Activated naive CD4-positive, alpha-beta T cell treated with anti-CD3 and anti-CD28 coated beads for 36 hours (primary cell): ENCODE data around the gene TPSAB1. TPM values are rescaled to one million over a fixed set of nuclear protein-coding genes. Genes with fewer than 3 reads are reported as not detected.

ENCODE experiments used
- CTCF ChIA-PET: fragments of 350-600 bp; sonication (Branson Sonifier 250); formaldehyde crosslinking; loops from one replicate; lab custom pipeline; 2021; ENCODE audit warnings: antibody characterized with exemption; lab: Charles Lee
- DNase-seq: peaks from one replicate; pipeline ENCODE4 v3.0.0-alpha.2; 2020
- H3K27ac Mint-ChIP-seq: one replicate; pipeline ENCODE4 v1.8.0; 2021; ENCODE audit warnings: mild to moderate bottlenecking, mixed read lengths
- H3K27me3 Mint-ChIP-seq: one replicate; pipeline ENCODE4 v1.8.0; 2021; ENCODE audit warnings: low read depth, mixed read lengths
- H3K36me3 Mint-ChIP-seq: one replicate; pipeline ENCODE4 v1.8.0; 2021; ENCODE audit warnings: low read depth, mixed read lengths
- H3K4me1 Mint-ChIP-seq: one replicate; pipeline ENCODE4 v1.8.0; 2021; ENCODE audit warnings: low read depth, mixed read lengths
- H3K4me3 Mint-ChIP-seq: one replicate; pipeline ENCODE4 v1.8.0; 2021; ENCODE audit warnings: mild to moderate bottlenecking, moderate library complexity, mixed read lengths
- H3K9me3 Mint-ChIP-seq: one replicate; pipeline ENCODE4 v1.8.0; 2021; ENCODE audit warnings: mixed read lengths
- intact Hi-C: fragments of 100-400 bp; cut with micrococcal nuclease; formaldehyde crosslinking; loops from one replicate; pipeline ENCODE4 v1.15.1; 2023
- total RNA-seq, 2 experiments: library from RNA; stranded (reverse); gene quantifications; one replicate each; pipeline ENCODE4 v1.2.3, GENCODE V29; 2021

The TPSAB1 gene
- total RNA-seq, 2 experiments from 2014 or later, result not detected

- no peak for DNase-seq
- no peak overlapping the region for H3K27ac Mint-ChIP-seq
- H3K4me1 Mint-ChIP-seq, result peaks cover 1% of the 10 kb centered on the region
- H3K9me3 Mint-ChIP-seq, result no peaks in the 10 kb centered on the region
- no peak overlapping the region for H3K4me3 Mint-ChIP-seq
- CTCF ChIA-PET, result no interaction called here
- peaks cover 13% of the 10 kb centered on the region for H3K27me3 Mint-ChIP-seq
- intact Hi-C loops, result no loop called here
- H3K36me3 Mint-ChIP-seq, result no peaks in the 10 kb centered on the region
These were observed 42.8 kb downstream of the TPSAB1 start for GRCh38 chr16:1283296-1283695.

GRCh38 chr16:1283996-1284616 is 43.6 kb downstream of the TPSAB1 start:
- H3K27ac Mint-ChIP-seq, result no peak overlapping the region
- peaks cover 12% of the 10 kb centered on the region for H3K27me3 Mint-ChIP-seq
- H3K4me3 Mint-ChIP-seq, result no peak overlapping the region
- H3K4me1 Mint-ChIP-seq, result peaks cover 3% of the 10 kb centered on the region
- no peaks in the 10 kb centered on the region for H3K9me3 Mint-ChIP-seq
- intact Hi-C loops, result no loop called here
- DNase-seq, result no peak
- CTCF ChIA-PET, result no interaction called here
- H3K36me3 Mint-ChIP-seq, result no peaks in the 10 kb centered on the region

GRCh38 chr16:1285669-1286512 is 45.4 kb downstream of the TPSAB1 start:
- H3K27ac Mint-ChIP-seq, result no peak overlapping the region
- H3K4me3 Mint-ChIP-seq, result no peak overlapping the region
- H3K4me1 Mint-ChIP-seq, result peaks cover 6% of the 10 kb centered on the region
- CTCF ChIA-PET, result no interaction called here
- DNase-seq, result no peak
- peaks cover 26% of the 10 kb centered on the region for H3K27me3 Mint-ChIP-seq
- H3K36me3 Mint-ChIP-seq, result no peaks in the 10 kb centered on the region
- H3K9me3 Mint-ChIP-seq, result no peaks in the 10 kb centered on the region
- intact Hi-C loops, result no loop called here

- H3K27me3 Mint-ChIP-seq, result peaks cover 31% of the 10 kb centered on the region
- CTCF ChIA-PET, result no interaction called here
- H3K4me1 Mint-ChIP-seq, result peaks cover 6% of the 10 kb centered on the region
- no peaks in the 10 kb centered on the region for H3K9me3 Mint-ChIP-seq
- no peak overlapping the region for H3K4me3 Mint-ChIP-seq
- intact Hi-C loops, result no loop called here
- no peak overlapping the region for H3K27ac Mint-ChIP-seq
- no peak for DNase-seq
- no peaks in the 10 kb centered on the region for H3K36me3 Mint-ChIP-seq
These were observed 46.1 kb downstream of the TPSAB1 start for GRCh38 chr16:1286513-1287094.

- DNase-seq, result no peak
- peaks cover 34% of the 10 kb centered on the region for H3K27me3 Mint-ChIP-seq
- no peak overlapping the region for H3K4me3 Mint-ChIP-seq
- H3K36me3 Mint-ChIP-seq, result no peaks in the 10 kb centered on the region
- peaks cover 6% of the 10 kb centered on the region for H3K4me1 Mint-ChIP-seq
- H3K27ac Mint-ChIP-seq, result no peak overlapping the region
- no peaks in the 10 kb centered on the region for H3K9me3 Mint-ChIP-seq
- intact Hi-C loops, result no loop called here
- CTCF ChIA-PET, result no interaction called here
These were observed 47.6 kb downstream of the TPSAB1 start for GRCh38 chr16:1287982-1288670.

- intact Hi-C loops, result no loop called here
- CTCF ChIA-PET, result no interaction called here
- H3K4me3 Mint-ChIP-seq, result no peak overlapping the region
These were observed 48.4 kb downstream of the TPSAB1 start for GRCh38 chr16:1288813-1289476.

GRCh38 chr16:1289477-1289866 is 49.0 kb downstream of the TPSAB1 start:
- H3K9me3 Mint-ChIP-seq, result no peaks in the 10 kb centered on the region
- H3K27me3 Mint-ChIP-seq, result peaks cover 45% of the 10 kb centered on the region
- no peaks in the 10 kb centered on the region for H3K36me3 Mint-ChIP-seq
- CTCF ChIA-PET, result interaction anchor here (1.0 to 1.5 kb wide), 2 partner anchors 10 to 16 kb away, joined by 3 to 4 read pairs; no protein-coding TSS in a partner anchor
- peaks cover 6% of the 10 kb centered on the region for H3K4me1 Mint-ChIP-seq
- intact Hi-C loops, result no loop called here
- H3K4me3 Mint-ChIP-seq, result no peak overlapping the region
- H3K27ac Mint-ChIP-seq, result no peak overlapping the region
- no peak for DNase-seq

More at GRCh38 chr16:1288813-1289476, 48.4 kb downstream of the TPSAB1 start:
- peaks cover 6% of the 10 kb centered on the region for H3K4me1 Mint-ChIP-seq
- H3K27ac Mint-ChIP-seq, result no peak overlapping the region
- peak; percentile 28 for DNase-seq
- no peaks in the 10 kb centered on the region for H3K9me3 Mint-ChIP-seq
- no peaks in the 10 kb centered on the region for H3K36me3 Mint-ChIP-seq
- H3K27me3 Mint-ChIP-seq, result peaks cover 40% of the 10 kb centered on the region

GRCh38 chr16:1290063-1290501 is 49.6 kb downstream of the TPSAB1 start:
- H3K4me3 Mint-ChIP-seq, result no peak overlapping the region
- H3K4me1 Mint-ChIP-seq, result peaks cover 6% of the 10 kb centered on the region
- peaks cover 45% of the 10 kb centered on the region for H3K27me3 Mint-ChIP-seq
- no peaks in the 10 kb centered on the region for H3K9me3 Mint-ChIP-seq
- no peak overlapping the region for H3K27ac Mint-ChIP-seq
- CTCF ChIA-PET, result interaction anchor here (1.0 to 1.5 kb wide), 2 partner anchors 10 to 16 kb away, joined by 3 to 4 read pairs; no protein-coding TSS in a partner anchor
- intact Hi-C loops, result no loop called here
- no peak for DNase-seq
- no peaks in the 10 kb centered on the region for H3K36me3 Mint-ChIP-seq

GRCh38 chr16:1290860-1291575 is 50.5 kb downstream of the TPSAB1 start:
- Mint-ChIP-seq H3K27me3 (peaks cover 48% of the 10 kb centered on the region), H3K4me1 (peaks cover 6% of the 10 kb centered on the region), H3K27ac (no peak overlapping the region), H3K36me3 (no peaks in the 10 kb centered on the region), H3K9me3 (no peaks in the 10 kb centered on the region), H3K4me3 (no peak overlapping the region)
- CTCF ChIA-PET, result interaction anchor here (1.5 kb wide), 1 partner anchor 15 kb away, joined by 3 read pairs; no protein-coding TSS in a partner anchor
- DNase-seq, result no peak
- intact Hi-C loops, result no loop called here

GRCh38 chr16:1291576-1291974 is 51.1 kb downstream of the TPSAB1 start:
- no peaks in the 10 kb centered on the region for H3K9me3 Mint-ChIP-seq
- peaks cover 6% of the 10 kb centered on the region for H3K4me1 Mint-ChIP-seq
- intact Hi-C loops, result no loop called here
- no peak for DNase-seq
- CTCF ChIA-PET, result no interaction called here
- no peak overlapping the region for H3K4me3 Mint-ChIP-seq
- peaks cover 48% of the 10 kb centered on the region for H3K27me3 Mint-ChIP-seq
- H3K36me3 Mint-ChIP-seq, result no peaks in the 10 kb centered on the region
- no peak overlapping the region for H3K27ac Mint-ChIP-seq
